OCI-LY1 (cell line): Measurements from ENCODE around the gene HAUS3.

Experiments used
- H2AFZ ChIP-seq: fragments of 200-600 bp; sonication (generic), shearing (Covaris generic); 2 replicates; pipeline ENCODE4 v1.6.0; 2014; ENCODE audit warnings: antibody characterized with exemption, mild to moderate bottlenecking, low read length
- H3F3A ChIP-seq: fragments of 200-600 bp; sonication (generic), shearing (Covaris generic); 2 replicates; pipeline ENCODE4 v1.6.0; 2014; ENCODE audit warnings: mild to moderate bottlenecking, antibody characterized with exemption, low read length, moderate library complexity; ENCODE audit not compliant: insufficient read depth
- H3K27ac ChIP-seq: fragments of 200-600 bp; sonication (generic); 2 replicates; pipeline ENCODE4 v1.5.1; 2014; ENCODE audit warnings: low read length, mixed run types, mild to moderate bottlenecking, low read depth; ENCODE audit not compliant: poor library complexity, severe bottlenecking
- H3K27me3 ChIP-seq: fragments of 200-600 bp; sonication (generic); 2 replicates; pipeline ENCODE4 v1.6.0; 2014; ENCODE audit warnings: antibody characterized with exemption, mild to moderate bottlenecking, low read length, moderate library complexity; ENCODE audit not compliant: insufficient read depth
- H3K36me3 ChIP-seq: fragments of 200-600 bp; sonication (generic); 2 replicates; pipeline ENCODE4 v1.6.1; 2014; ENCODE audit warnings: mild to moderate bottlenecking, antibody characterized with exemption, low read length, moderate library complexity, mixed read lengths; ENCODE audit not compliant: insufficient read depth
- H3K4me1 ChIP-seq: fragments of 200-600 bp; sonication (generic); 2 replicates; pipeline ENCODE4 v1.5.1; 2014; ENCODE audit warnings: mild to moderate bottlenecking, low read length, moderate library complexity; ENCODE audit not compliant: insufficient read depth, severe bottlenecking
- H3K4me2 ChIP-seq: fragments of 200-600 bp; sonication (generic), shearing (Covaris generic); 2 replicates; pipeline ENCODE4 v1.6.1; 2014; ENCODE audit warnings: low read length
- H3K4me3 ChIP-seq: fragments of 200-600 bp; sonication (generic); 2 replicates; pipeline ENCODE4 v1.5.1; 2014; ENCODE audit warnings: low read length, low read depth, mild to moderate bottlenecking, mixed read lengths; ENCODE audit not compliant: poor library complexity, severe bottlenecking
- H3K79me2 ChIP-seq: fragments of 200-600 bp; shearing (Covaris generic); 2 replicates; pipeline ENCODE4 v1.6.1; 2016; ENCODE audit warnings: mixed run types, low read length, mixed read lengths; ENCODE audit not compliant: insufficient read depth
- H3K9ac ChIP-seq: fragments of 200-600 bp; sonication (generic), shearing (Covaris generic); 2 replicates; pipeline ENCODE4 v1.6.1; 2014; ENCODE audit warnings: mild to moderate bottlenecking, low read length, mixed read lengths
- H3K9me2 ChIP-seq: fragments of 200-600 bp; sonication (generic), shearing (Covaris generic); 2 replicates; pipeline ENCODE4 v1.6.1; 2014; ENCODE audit warnings: low read depth, mild to moderate bottlenecking, low read length, mixed read lengths
- H3K9me3 ChIP-seq: fragments of 200-600 bp; shearing (Covaris generic); 2 replicates; pipeline ENCODE4 v1.6.1; 2014; ENCODE audit warnings: low read length, mixed read lengths
- H4K20me1 ChIP-seq: fragments of 200-600 bp; sonication (generic), shearing (Covaris generic); 2 replicates; pipeline ENCODE4 v1.6.0; 2016; ENCODE audit warnings: mild to moderate bottlenecking, low read length; ENCODE audit not compliant: insufficient read depth
- CTCF ChIP-seq: fragments of 200-600 bp; sonication (generic), shearing (Covaris generic); IDR thresholded peaks from 2 replicates; pipeline ENCODE4 v1.5.1; 2017; ENCODE audit warnings: mild to moderate bottlenecking, antibody characterized with exemption, low read length, moderate library complexity, mixed read lengths
- EZH2 ChIP-seq: fragments of 200-600 bp; sonication (generic), shearing (Covaris generic); IDR thresholded peaks from 2 replicates; pipeline ENCODE4 v1.8.0; 2017; ENCODE audit warnings: borderline replicate concordance, mixed run types, mild to moderate bottlenecking, antibody characterized with exemption, low read length, moderate library complexity, mixed read lengths

HAUS3 gene

DNA sequence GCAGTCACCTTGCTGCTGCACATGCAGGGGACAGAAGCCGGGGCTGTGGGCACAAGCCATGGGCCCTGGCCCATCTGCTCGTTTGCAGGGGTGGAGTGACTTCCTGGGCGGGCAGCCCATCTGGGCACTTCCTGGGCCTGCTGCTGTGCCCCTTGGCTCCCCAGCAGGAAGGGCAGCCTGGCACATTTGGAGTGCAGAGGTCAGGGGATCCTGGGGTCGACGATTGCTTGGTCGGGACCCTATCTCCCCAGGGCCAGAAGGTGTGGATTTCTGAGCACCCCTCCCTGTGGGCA is 30.9 kb upstream of the HAUS3 start:
- H2AFZ ChIP-seq = no peak overlapping the region
- H3K9me2 ChIP-seq = no peaks in the 10 kb centered on the region
- no peak overlapping the region for H3K4me2 ChIP-seq
- H3K36me3 ChIP-seq = no peaks in the 10 kb centered on the region
- no peaks in the 10 kb centered on the region for H3K27me3 ChIP-seq
- no peaks in the 10 kb centered on the region for H4K20me1 ChIP-seq
- H3K27ac ChIP-seq = no peak overlapping the region
- TF ChIP-seq CTCF (no peak), EZH2 (no peak)
- no peaks in the 10 kb centered on the region for H3F3A ChIP-seq
- H3K4me1 ChIP-seq = no peaks in the 10 kb centered on the region
- no peaks in the 10 kb centered on the region for H3K79me2 ChIP-seq
- H3K9me3 ChIP-seq = no peaks in the 10 kb centered on the region
- H3K9ac ChIP-seq = no peak overlapping the region
- H3K4me3 ChIP-seq = no peak overlapping the region

DNA sequence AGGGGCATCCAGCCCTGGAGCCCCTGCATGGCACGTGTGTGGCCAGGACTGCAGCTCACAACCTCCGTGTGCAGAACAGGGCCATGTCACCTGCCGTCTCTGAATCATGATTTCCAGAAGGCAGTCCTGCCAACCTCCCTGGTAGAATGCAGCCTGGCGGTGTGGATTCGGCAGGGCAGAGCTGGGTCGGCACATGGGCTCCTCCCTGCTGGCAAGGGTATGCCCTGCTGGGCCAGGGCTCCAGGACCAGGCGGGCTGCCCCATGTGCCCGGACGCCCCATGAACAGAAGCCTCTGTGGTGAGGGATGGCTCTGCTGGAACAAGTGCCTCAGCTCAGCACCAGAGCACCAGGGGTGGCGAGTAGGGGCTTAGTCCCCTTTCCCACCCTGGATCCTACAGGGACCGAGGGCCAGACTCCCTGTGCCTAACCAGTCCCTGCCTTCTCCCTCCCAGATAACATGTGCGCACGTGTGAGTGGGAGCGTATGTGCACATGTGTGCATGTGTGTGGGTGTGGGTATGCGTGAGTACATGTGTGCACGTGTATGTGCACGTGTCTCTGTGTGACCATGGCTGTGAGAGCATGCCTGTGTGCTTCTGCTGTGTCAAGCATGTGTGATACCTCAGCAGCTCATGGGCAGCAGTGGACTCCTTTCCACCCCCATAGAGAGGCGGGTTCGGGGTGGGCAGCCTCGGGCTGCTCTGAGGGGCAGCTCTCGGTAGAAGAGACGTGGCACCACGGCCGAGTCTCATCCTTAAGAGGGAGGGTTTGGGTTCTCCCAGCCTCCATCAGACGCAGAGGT is 30.3 kb upstream of the HAUS3 start:
- no peaks in the 10 kb centered on the region for H3K36me3 ChIP-seq
- no peak overlapping the region for H2AFZ ChIP-seq
- no peak overlapping the region for H3K9ac ChIP-seq
- no peak for TF ChIP-seq CTCF
- no peak for TF ChIP-seq EZH2
- H3K4me1 ChIP-seq = no peaks in the 10 kb centered on the region
- H3K9me2 ChIP-seq = no peaks in the 10 kb centered on the region
- no peak overlapping the region for H3K27ac ChIP-seq
- H3F3A ChIP-seq = no peaks in the 10 kb centered on the region
- H3K9me3 ChIP-seq = no peaks in the 10 kb centered on the region
- H3K79me2 ChIP-seq = no peaks in the 10 kb centered on the region
- no peak overlapping the region for H3K4me3 ChIP-seq
- H3K27me3 ChIP-seq = no peaks in the 10 kb centered on the region
- no peak overlapping the region for H3K4me2 ChIP-seq
- no peaks in the 10 kb centered on the region for H4K20me1 ChIP-seq

DNA sequence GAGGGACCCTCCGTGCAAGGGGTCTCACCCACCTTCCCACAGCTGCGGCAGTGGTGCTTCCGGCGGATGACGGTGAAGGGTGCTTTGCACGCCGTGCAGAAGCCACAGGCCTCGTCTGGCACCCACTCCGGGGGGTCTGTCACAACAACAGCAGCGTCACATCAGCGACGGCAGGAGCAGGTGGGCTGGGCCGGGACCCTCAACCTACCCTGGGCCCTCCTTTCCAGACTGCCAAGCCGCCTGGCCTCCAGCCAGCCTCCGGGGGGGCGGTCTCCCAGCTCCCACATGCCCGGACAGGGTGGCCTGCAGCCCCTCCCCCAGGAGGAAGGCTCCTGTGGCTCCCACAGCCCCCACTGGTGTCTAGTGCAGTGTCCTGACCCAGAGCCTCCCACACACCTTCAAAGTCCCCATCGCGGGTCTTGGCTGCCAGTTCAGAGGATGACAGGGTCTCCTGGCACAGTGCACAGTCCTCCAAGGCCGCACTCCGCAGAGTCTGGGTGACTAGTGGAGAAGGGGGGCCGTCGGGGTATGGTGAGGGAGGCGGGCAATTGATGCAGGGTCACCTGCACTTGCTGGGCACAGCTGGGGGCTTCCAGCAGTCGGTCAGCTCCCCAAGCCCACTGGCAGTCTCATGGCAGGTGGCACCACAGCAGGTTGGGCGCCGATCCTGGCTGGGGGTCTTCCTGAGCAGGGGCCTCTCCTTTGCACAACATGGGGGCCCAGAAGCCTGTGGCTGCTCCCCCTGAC is 29.5 kb upstream of the HAUS3 start:
- no peak overlapping the region for H3K4me3 ChIP-seq
- H3K79me2 ChIP-seq = no peaks in the 10 kb centered on the region
- H3K27ac ChIP-seq = no peak overlapping the region
- TF ChIP-seq CTCF (no peak), EZH2 (no peak)
- no peaks in the 10 kb centered on the region for H3K36me3 ChIP-seq
- no peaks in the 10 kb centered on the region for H3K4me1 ChIP-seq
- H3K27me3 ChIP-seq = no peaks in the 10 kb centered on the region
- H3K4me2 ChIP-seq = no peak overlapping the region
- no peaks in the 10 kb centered on the region for H3F3A ChIP-seq
- no peaks in the 10 kb centered on the region for H3K9me3 ChIP-seq
- no peaks in the 10 kb centered on the region for H4K20me1 ChIP-seq
- no peak overlapping the region for H3K9ac ChIP-seq
- H3K9me2 ChIP-seq = no peaks in the 10 kb centered on the region
- no peak overlapping the region for H2AFZ ChIP-seq
